Mucosa of stomach (tissue), 1 donor: Measurements from ENCODE around the gene H2AZ2.

Experiments
- H3K27me3 ChIP-seq: one replicate; pipeline ENCODE4 v1.7.0; 2013; ENCODE audit warnings: mild to moderate bottlenecking, low read length; ENCODE audit not compliant: control insufficient read depth, insufficient read depth
- H3K36me3 ChIP-seq: one replicate; pipeline ENCODE4 v1.7.0; 2013; ENCODE audit warnings: low read length; ENCODE audit not compliant: control insufficient read depth, insufficient read depth
- H3K4me1 ChIP-seq: one replicate; pipeline ENCODE4 v1.7.0; 2013; ENCODE audit warnings: mild to moderate bottlenecking, low read length; ENCODE audit not compliant: control insufficient read depth, insufficient read depth
- H3K4me3 ChIP-seq: one replicate; pipeline ENCODE4 v1.7.0; 2013; ENCODE audit warnings: low read length
- H3K9ac ChIP-seq: one replicate; pipeline ENCODE4 v1.7.0; 2013; ENCODE audit warnings: mild to moderate bottlenecking, low read length, moderate library complexity
- H3K9me3 ChIP-seq: one replicate; pipeline ENCODE4 v1.7.0; 2013; ENCODE audit warnings: mild to moderate bottlenecking, low read length, moderate library complexity; ENCODE audit not compliant: control insufficient read depth
- donor health status: Pancreatic carcinoma.

The H2AZ2 gene

DNA sequence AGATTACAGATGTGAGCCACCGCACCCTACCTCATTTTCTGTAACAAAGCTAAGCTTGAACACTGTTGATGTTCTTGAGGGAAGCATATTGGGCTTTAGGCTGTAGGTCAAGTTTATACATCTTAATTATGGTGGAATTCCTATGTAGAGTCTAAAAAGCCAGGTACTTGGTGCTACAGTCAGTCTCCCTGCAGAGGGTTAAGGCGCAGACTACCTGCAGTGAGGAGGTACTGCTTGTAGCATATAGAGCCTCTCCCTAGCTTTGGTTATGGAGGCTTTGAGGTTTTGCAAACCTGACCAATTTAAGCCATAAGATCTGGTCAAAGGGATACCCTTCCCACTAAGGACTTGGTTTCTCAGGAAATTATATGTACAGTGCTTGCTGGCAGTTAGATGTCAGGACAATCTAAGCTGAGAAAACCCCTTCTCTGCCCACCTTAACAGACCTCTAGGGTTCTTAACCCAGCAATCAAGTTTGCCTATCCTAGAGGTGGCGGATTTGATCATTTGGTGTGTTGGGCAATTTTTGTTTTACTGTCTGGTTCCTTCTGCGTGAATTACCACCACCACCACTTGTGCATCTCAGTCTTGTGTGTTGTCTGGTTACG lies 45.4 kb downstream of the H2AZ2 start:
- H3K4me3 ChIP-seq: no peak overlapping the region
- H3K27me3 ChIP-seq: no peaks in the 10 kb centered on the region
- H3K9me3 ChIP-seq: no peaks in the 10 kb centered on the region
- peaks cover 12% of the 10 kb centered on the region for H3K4me1 ChIP-seq
- H3K9ac ChIP-seq: no peak overlapping the region
- peaks cover 22% of the 10 kb centered on the region for H3K36me3 ChIP-seq

GRCh38 chr7:44801890-44802289 lies 46.0 kb downstream of the H2AZ2 start:
- H3K9me3 ChIP-seq: no peaks in the 10 kb centered on the region
- H3K27me3 ChIP-seq: no peaks in the 10 kb centered on the region
- peaks cover 12% of the 10 kb centered on the region for H3K4me1 ChIP-seq
- no peak overlapping the region for H3K4me3 ChIP-seq
- H3K36me3 ChIP-seq: peaks cover 22% of the 10 kb centered on the region
- no peak overlapping the region for H3K9ac ChIP-seq

DNA sequence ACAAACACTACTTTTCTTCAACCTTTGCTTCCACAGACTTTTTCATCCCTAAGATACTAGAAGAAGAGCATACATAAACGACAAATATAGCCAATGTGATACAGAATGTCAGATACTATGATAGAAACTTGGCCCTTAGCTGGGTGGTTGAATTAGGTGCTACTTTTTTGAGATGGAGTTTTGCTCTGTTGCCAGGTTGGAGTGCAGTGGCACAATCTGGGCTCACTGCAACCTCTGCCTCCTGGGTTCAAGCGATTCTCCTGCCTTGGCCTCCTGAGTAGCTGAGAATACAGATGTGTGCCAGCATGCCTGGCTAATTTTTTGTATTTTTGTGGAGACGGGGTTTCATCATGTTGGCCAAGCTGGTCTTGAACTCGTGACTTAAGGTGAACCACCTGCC lies 47.9 kb downstream of the H2AZ2 start:
- Histone ChIP-seq H3K27me3 (no peaks in the 10 kb centered on the region), H3K9ac (no peak overlapping the region), H3K9me3 (no peaks in the 10 kb centered on the region), H3K4me3 (no peak overlapping the region), H3K4me1 (peaks cover 12% of the 10 kb centered on the region), H3K36me3 (peaks cover 22% of the 10 kb centered on the region)

DNA sequence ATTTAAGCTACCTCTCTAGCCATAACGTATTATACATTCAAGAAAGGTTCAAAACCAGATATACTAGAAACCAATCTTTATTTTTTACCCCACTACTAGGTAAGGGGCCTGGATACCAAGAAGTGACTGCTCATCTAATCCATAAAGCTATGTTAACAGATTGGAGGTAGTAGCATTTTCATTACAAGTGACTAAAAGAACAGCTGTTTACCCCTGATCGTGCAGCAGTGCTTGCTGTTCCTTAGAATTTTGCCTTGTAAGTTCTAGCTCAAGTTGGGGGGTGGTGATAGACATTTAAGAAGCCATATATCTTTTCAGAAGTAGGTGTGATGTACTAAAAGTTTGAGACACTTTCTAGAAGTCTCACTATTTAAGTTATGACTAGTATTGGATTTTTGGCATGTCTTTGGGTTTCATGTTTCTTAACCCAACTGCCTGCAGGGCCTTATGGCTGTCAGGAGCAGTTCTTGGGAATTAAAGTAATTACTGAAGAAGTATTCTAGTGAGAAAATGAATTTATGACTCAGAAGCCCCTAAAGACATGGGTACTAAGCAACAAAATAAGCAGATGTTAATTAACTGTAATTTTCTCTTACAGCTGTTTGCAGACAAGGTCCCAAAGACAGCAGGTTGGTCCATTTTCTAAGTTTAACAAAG lies 49.1 kb downstream of the H2AZ2 start:
- H3K9ac ChIP-seq: peak overlapping the region; percentile 99
- no peaks in the 10 kb centered on the region for H3K27me3 ChIP-seq
- peak overlapping the region; percentile 33 for H3K4me3 ChIP-seq
- H3K36me3 ChIP-seq: peaks cover 22% of the 10 kb centered on the region
- H3K9me3 ChIP-seq: no peaks in the 10 kb centered on the region
- peaks cover 12% of the 10 kb centered on the region for H3K4me1 ChIP-seq

GRCh38 chr7:44797329-44798258 lies 50.3 kb downstream of the H2AZ2 start:
- Histone ChIP-seq H3K4me1 (peaks cover 12% of the 10 kb centered on the region), H3K9ac (peak overlapping the region; percentile 99), H3K36me3 (peaks cover 21% of the 10 kb centered on the region), H3K9me3 (no peaks in the 10 kb centered on the region), H3K4me3 (peak overlapping the region; percentile 33), H3K27me3 (no peaks in the 10 kb centered on the region)

- peak within 1 kb of the TSS; percentile 69 for H3K4me3 ChIP-seq
- H3K9me3 ChIP-seq: no peaks in the 10 kb centered on the region
- no peaks in the 10 kb centered on the region for H3K27me3 ChIP-seq
- peaks cover 13% of the 10 kb centered on the region for H3K36me3 ChIP-seq
- H3K4me1 ChIP-seq: peaks cover 12% of the 10 kb centered on the region
- peak within 1 kb of the TSS; percentile 99 for H3K9ac ChIP-seq
Measured at GRCh38 chr7:44796504-44797328, 51.2 kb downstream of the H2AZ2 start, which contains the start of gene PPIA. PPIA (plus strand) TSS chr7:44796681; CDS start chr7:44796725, 44 bp downstream.

DNA sequence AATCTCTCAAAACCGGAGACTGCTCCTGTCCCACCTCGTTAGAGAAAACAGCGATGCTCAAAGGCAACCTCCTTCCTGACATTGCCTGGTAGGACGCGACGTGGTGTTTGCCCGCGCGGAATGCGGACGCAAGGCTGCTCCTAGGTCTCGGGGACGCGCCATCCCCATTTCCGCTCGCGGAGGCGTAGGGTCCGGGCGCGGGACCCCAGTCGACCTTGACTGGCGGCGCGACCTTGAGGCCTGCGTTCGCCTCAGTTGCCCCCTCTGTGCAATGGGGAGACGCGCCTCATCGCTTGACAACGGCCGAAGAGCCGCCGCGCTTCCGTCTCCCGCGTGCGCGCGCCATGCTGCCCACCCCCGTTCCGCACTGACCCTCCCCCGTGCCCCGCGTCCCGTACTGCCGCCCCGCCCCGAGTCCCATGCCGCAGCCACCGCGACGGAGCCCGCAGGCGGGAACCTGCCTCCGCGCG lies 51.8 kb downstream of the H2AZ2 start:
- Histone ChIP-seq H3K4me1 (peaks cover 12% of the 10 kb centered on the region), H3K9ac (peak overlapping the region; percentile 99), H3K4me3 (peak overlapping the region; percentile 69), H3K27me3 (no peaks in the 10 kb centered on the region), H3K36me3 (peaks cover 12% of the 10 kb centered on the region), H3K9me3 (no peaks in the 10 kb centered on the region)

DNA sequence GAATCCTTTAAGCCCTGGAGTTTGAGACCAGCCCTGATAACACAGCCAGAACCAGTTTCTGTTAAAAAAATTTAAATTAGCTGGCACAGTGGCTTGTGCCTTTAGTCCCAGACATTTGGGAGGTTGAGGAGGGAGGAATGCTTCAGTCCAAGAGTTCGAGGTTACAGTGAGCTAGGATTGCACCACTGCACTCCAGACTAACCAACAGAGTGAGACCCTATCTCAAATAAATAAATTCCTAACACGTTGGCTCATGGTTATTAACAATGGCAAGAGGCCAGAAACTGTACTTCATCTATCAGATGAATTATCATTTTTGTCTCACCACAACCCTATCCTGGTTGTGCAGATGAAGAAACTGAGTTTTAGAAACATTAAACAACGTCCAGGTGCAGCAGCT lies 53.6 kb downstream of the H2AZ2 start:
- Histone ChIP-seq H3K9me3 (no peaks in the 10 kb centered on the region), H3K27me3 (no peaks in the 10 kb centered on the region), H3K4me1 (peaks cover 12% of the 10 kb centered on the region), H3K4me3 (no peak overlapping the region), H3K36me3 (no peaks in the 10 kb centered on the region), H3K9ac (no peak overlapping the region)

- H3K36me3 ChIP-seq: no peaks in the 10 kb centered on the region
- no peak overlapping the region for H3K4me3 ChIP-seq
- peaks cover 10% of the 10 kb centered on the region for H3K4me1 ChIP-seq
- H3K9me3 ChIP-seq: no peaks in the 10 kb centered on the region
- H3K9ac ChIP-seq: no peak overlapping the region
- H3K27me3 ChIP-seq: no peaks in the 10 kb centered on the region
Measured at GRCh38 chr7:44793919-44794318, 54.0 kb downstream of the H2AZ2 start.

- Histone ChIP-seq H3K9me3 (no peaks in the 10 kb centered on the region), H3K36me3 (no peaks in the 10 kb centered on the region), H3K27me3 (no peaks in the 10 kb centered on the region), H3K4me3 (no peak overlapping the region), H3K9ac (no peak overlapping the region), H3K4me1 (no peaks in the 10 kb centered on the region)
Measured at GRCh38 chr7:44791278-44792219, 56.3 kb downstream of the H2AZ2 start.
